GM19395 (cell line): Measurements from ENCODE around the gene SPATA22.
"Not testable (repeated sequence)": the region's sequence is repeated elsewhere in the genome, so short reads cannot be mapped to it uniquely, and the experiment has no call there.

ENCODE experiments used
- ATAC-seq: cut with Tn5 transposase; IDR thresholded peaks from one replicate; pipeline ENCODE4 v1.9.1; 2021; ENCODE audit warnings: mild to moderate bottlenecking, moderate library complexity; ENCODE audit not compliant: unreplicated experiment

Gene SPATA22

GRCh38 chr17:3475251-3475685 is 3.6 kb upstream of the SPATA22 start:
- ATAC-seq, result no peak

- no peak for ATAC-seq
Observed at GRCh38 chr17:3474212-3474611, 2.6 kb upstream of the SPATA22 start.

GRCh38 chr17:3472137-3472536 is 518 bp upstream of the SPATA22 start:
- no peak for ATAC-seq

GRCh38 chr17:3469529-3469928 is 2.1 kb downstream of the SPATA22 start:
- ATAC-seq, result no peak

GRCh38 chr17:3466355-3466754 is 5.3 kb downstream of the SPATA22 start:
- not testable (repeated sequence) for ATAC-seq

- no peak for ATAC-seq
Observed at GRCh38 chr17:3448059-3448665, 23.5 kb downstream of the SPATA22 start.

- ATAC-seq, result no peak
Observed at GRCh38 chr17:3447625-3448024, 24.0 kb downstream of the SPATA22 start.

- ATAC-seq, result no peak
Observed at GRCh38 chr17:3440451-3440850, 31.2 kb downstream of the SPATA22 start.

GRCh38 chr17:3438368-3438767 is 33.3 kb downstream of the SPATA22 start:
- no peak for ATAC-seq

GRCh38 chr17:3433741-3434140 is 37.9 kb downstream of the SPATA22 start, which contains the start of gene OR1E2:
TSS of gene OR1E2 (minus strand) at chr17:3433841. CDS start at chr17:3433841, 0 bp downstream.
- ATAC-seq, result no peak

- ATAC-seq, result not testable (repeated sequence)
Observed at GRCh38 chr17:3433215-3433614, 38.4 kb downstream of the SPATA22 start.

- no peak for ATAC-seq
Observed at GRCh38 chr17:3418222-3418621, 53.4 kb downstream of the SPATA22 start.

- no peak for ATAC-seq
Observed at GRCh38 chr17:3415610-3416009, 56.0 kb downstream of the SPATA22 start.

- ATAC-seq, result not testable (repeated sequence)
Observed at GRCh38 chr17:3412216-3412615, 59.4 kb downstream of the SPATA22 start.

GRCh38 chr17:3411070-3411469 is 60.5 kb downstream of the SPATA22 start, which contains the start of gene OR3A3:
TSS of gene OR3A3 (plus strand) at chr17:3411370.
- ATAC-seq, result no peak

- ATAC-seq, result not testable (repeated sequence)
Observed at GRCh38 chr17:3403856-3404255, 67.8 kb downstream of the SPATA22 start.

- ATAC-seq, result no peak
Observed at GRCh38 chr17:3401786-3402185, 69.8 kb downstream of the SPATA22 start.

- no peak for ATAC-seq
Observed at GRCh38 chr17:3400055-3400454, 71.6 kb downstream of the SPATA22 start.

- no peak for ATAC-seq
Observed at GRCh38 chr17:3398310-3398709, 73.3 kb downstream of the SPATA22 start, which contains the start of gene OR1E1. TSS of gene OR1E1 (minus strand) at chr17:3398410. CDS start at chr17:3398410, 0 bp downstream.

- not testable (repeated sequence) for ATAC-seq
Observed at GRCh38 chr17:3397801-3398200, 73.8 kb downstream of the SPATA22 start.
